Activated naive CD8-positive, alpha-beta T cell treated with anti-CD3 and anti-CD28 coated beads, Interleukin-2, amount 50 U/mL, for 24 hours (primary cell): ENCODE measurements around the gene ATXN10.

ENCODE experiments used
- ATAC-seq: fragments of 150-1000 bp; cut with Tn5 transposase; one replicate; pipeline ENCODE4 v1.10.0; 2021
- DNase-seq: peaks from one replicate; pipeline ENCODE4 v3.0.0; 2021
- H3K27ac Mint-ChIP-seq: one replicate; pipeline ENCODE4 v1.8.0; 2021; ENCODE audit warnings: mild to moderate bottlenecking, mixed read lengths
- H3K27me3 Mint-ChIP-seq: one replicate; pipeline ENCODE4 v1.8.0; 2021; ENCODE audit warnings: mixed read lengths
- H3K36me3 Mint-ChIP-seq: one replicate; pipeline ENCODE4 v1.8.0; 2021; ENCODE audit warnings: low read depth, mixed read lengths
- H3K4me1 Mint-ChIP-seq: one replicate; pipeline ENCODE4 v1.8.0; 2021; ENCODE audit warnings: mixed read lengths
- H3K4me3 Mint-ChIP-seq: one replicate; pipeline ENCODE4 v1.8.0; 2021; ENCODE audit warnings: mild to moderate bottlenecking, moderate library complexity, mixed read lengths
- H3K9me3 Mint-ChIP-seq: one replicate; pipeline ENCODE4 v1.8.0; 2021; ENCODE audit warnings: mixed read lengths

The ATXN10 gene

DNA sequence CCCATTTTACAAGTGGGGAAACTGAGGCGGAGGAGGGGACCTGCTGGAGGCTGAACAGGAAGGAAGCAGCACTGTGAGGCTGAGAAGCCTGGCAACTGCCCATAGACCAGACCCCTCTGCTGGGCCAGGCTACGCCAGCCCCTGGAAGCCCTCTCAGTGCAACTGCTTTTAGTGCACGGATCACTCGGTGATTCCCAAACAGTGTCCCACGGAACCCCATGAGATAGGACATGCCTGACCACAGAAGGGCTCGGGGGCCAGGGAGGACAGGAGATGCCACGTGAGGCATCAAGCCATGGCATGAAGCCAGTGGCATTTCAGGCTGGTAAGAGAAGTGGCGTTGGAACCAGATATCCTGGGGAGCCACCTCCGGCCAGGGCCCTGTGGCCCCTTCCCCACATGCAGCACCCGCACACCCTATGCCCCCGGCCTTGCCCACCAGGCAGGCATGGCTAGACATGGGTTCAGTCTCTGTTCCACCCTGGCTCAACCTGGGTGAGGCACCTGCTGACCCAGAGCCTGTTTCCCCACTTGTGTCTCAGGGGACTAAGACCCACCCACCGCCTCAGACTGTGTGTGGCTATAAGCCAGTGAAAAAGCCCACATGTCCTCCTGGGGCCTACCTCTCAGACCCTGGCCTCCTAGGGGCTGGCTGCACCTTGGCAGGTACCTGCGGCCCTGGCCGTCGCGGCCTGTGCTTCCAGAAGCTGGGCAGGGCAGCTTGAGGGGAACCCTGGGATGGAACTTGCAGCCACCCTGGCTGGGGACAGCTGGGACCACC lies 221.2 kb downstream of the ATXN10 start:
- Mint-ChIP-seq H3K4me1 (no peaks in the 10 kb centered on the region), H3K36me3 (no peaks in the 10 kb centered on the region), H3K27ac (no peak overlapping the region), H3K9me3 (no peaks in the 10 kb centered on the region), H3K4me3 (no peak overlapping the region), H3K27me3 (peaks cover 6% of the 10 kb centered on the region)
- no peak for DNase-seq
- ATAC-seq = no peak

GRCh38 chr22:45893516-45893915 lies 221.9 kb downstream of the ATXN10 start:
- Mint-ChIP-seq H3K36me3 (no peaks in the 10 kb centered on the region), H3K27me3 (peaks cover 6% of the 10 kb centered on the region), H3K4me3 (no peak overlapping the region), H3K4me1 (no peaks in the 10 kb centered on the region), H3K9me3 (no peaks in the 10 kb centered on the region), H3K27ac (no peak overlapping the region)
- DNase-seq (no peak), ATAC-seq (no peak)
